Endothelial cell of umbilical vein (primary cell): ENCODE data around the gene CHP1. TPM values are rescaled to one million over a fixed set of nuclear protein-coding genes. Genes with fewer than 3 reads are reported as not detected.
"Not testable (repeated sequence)": the region's sequence is repeated elsewhere in the genome, so short reads cannot be mapped to it uniquely, and the experiment has no call there.

ENCODE experiments used
- BruUV-seq: library from RNA; stranded (reverse); fragments of 400-500 nt; replicated peaks from 2 replicates; lab custom pipeline; 2021; lab: Mats Ljungman, UMichigan
- CTCF ChIA-PET: fragments of 300-600, 350-600 bp; sonication (Branson Sonifier 250); formaldehyde crosslinking; loops from one replicate; lab custom pipeline; 2021; ENCODE audit warnings: antibody characterized with exemption, inconsistent platforms; lab: Charles Lee
- POLR2A ChIA-PET: fragments of 300-600, 350-600 bp; sonication (Branson Sonifier 250); formaldehyde crosslinking; loops from one replicate; lab custom pipeline; 2021; ENCODE audit warnings: antibody characterized with exemption, inconsistent platforms; lab: Charles Lee
- DNase-seq: peaks from one replicate; pipeline ENCODE4 v3.0.0-alpha.2; 2011; ENCODE audit warnings: low read depth, low spot score
- FAIRE-seq: peaks from 2 replicates; lab custom pipeline; 2011; peaks lifted over from hg19 to GRCh38; lab: Jason Lieb, UNC
- H2AFZ ChIP-seq: 2 replicates; pipeline ENCODE4 v1.6.0; 2012; ENCODE audit warnings: low read depth, low read length, control low read depth, inconsistent platforms
- H3K27ac ChIP-seq: 2 replicates; pipeline ENCODE4 v1.5.1; 2011; ENCODE audit warnings: low read depth, mild to moderate bottlenecking, control low read depth, low read length, moderate library complexity; ENCODE audit not compliant: insufficient read depth
- H3K27me3 ChIP-seq, 2 experiments: 2 replicates each; pipeline versions ENCODE4 v1.6.0 to v1.6.1; 2011; ENCODE audit warnings: low read length in 2 of 2, mixed read lengths in 1 of 2; ENCODE audit not compliant: control insufficient read depth in 2 of 2, insufficient read depth in 2 of 2
- H3K36me3 ChIP-seq, 2 experiments: 2 replicates in 1 of 2; 3 replicates in 1 of 2; pipeline ENCODE4 v1.5.1; 2011; ENCODE audit warnings: low read length in 2 of 2, mild to moderate bottlenecking in 1 of 2, moderate library complexity in 1 of 2; ENCODE audit not compliant: control insufficient read depth in 2 of 2, insufficient read depth in 2 of 2; ENCODE audit errors: extremely low read depth in 1 of 2
- H3K4me1 ChIP-seq: 3 replicates; pipeline ENCODE4 v1.5.1; 2011; ENCODE audit warnings: mild to moderate bottlenecking, low read length; ENCODE audit not compliant: control insufficient read depth, insufficient read depth; ENCODE audit errors: extremely low read depth
- H3K4me2 ChIP-seq: 2 replicates; pipeline ENCODE4 v1.6.1; 2011; ENCODE audit warnings: low read length, control low read depth, mixed read lengths; ENCODE audit not compliant: insufficient read depth
- H3K4me3 ChIP-seq, 3 experiments: fragments of 200-600 bp in 1 of 3; sonication (generic), shearing (Covaris generic) in 1 of 3; replicated peaks in 1 of 3; 2 replicates each; pipeline ENCODE4 v1.5.1; 2011 to 2016; ENCODE audit warnings: control low read depth in 3 of 3, low read length in 3 of 3, mild to moderate bottlenecking in 2 of 3, inconsistent platforms in 1 of 3, low read depth in 1 of 3, moderate library complexity in 1 of 3; ENCODE audit not compliant: insufficient read depth in 1 of 3
- H3K79me2 ChIP-seq: 2 replicates; pipeline ENCODE4 v1.6.0; 2012; ENCODE audit warnings: low read length, inconsistent platforms; ENCODE audit not compliant: control insufficient read depth, insufficient read depth
- H3K9ac ChIP-seq: replicated peaks from 2 replicates; pipeline ENCODE3; 2011; ENCODE audit warnings: low read length, control low read depth; ENCODE audit not compliant: insufficient read depth; ENCODE audit errors: extremely low read depth
- H3K9me1 ChIP-seq: replicated peaks from 3 replicates; pipeline ENCODE4 v1.6.0; 2011; ENCODE audit warnings: mild to moderate bottlenecking, low read length; ENCODE audit not compliant: control insufficient read depth, insufficient read depth; ENCODE audit errors: extremely low read depth
- H3K9me3 ChIP-seq: replicated peaks from 2 replicates; pipeline ENCODE4 v1.5.1; 2012; ENCODE audit warnings: low read length, inconsistent platforms; ENCODE audit not compliant: control insufficient read depth, insufficient read depth
- H4K20me1 ChIP-seq: replicated peaks from 2 replicates; pipeline ENCODE3; 2011; ENCODE audit warnings: mild to moderate bottlenecking, low read length; ENCODE audit not compliant: control insufficient read depth, insufficient read depth; ENCODE audit errors: extremely low read depth
- FOS ChIP-seq: IDR thresholded peaks from 2 replicates; pipeline ENCODE4 v1.6.1; 2011; ENCODE audit warnings: mild to moderate bottlenecking, low read length, moderate library complexity, borderline replicate concordance; ENCODE audit not compliant: insufficient read depth
- MAX ChIP-seq: IDR thresholded peaks from 2 replicates; pipeline ENCODE4 v1.6.1; 2011; ENCODE audit not compliant: insufficient read depth, insufficient read length
- MYC ChIP-seq: IDR thresholded peaks from one replicate; pipeline ENCODE4 v1.6.1; 2011; ENCODE audit warnings: mild to moderate bottlenecking, low read depth, low read length
- POLR2A ChIP-seq: IDR thresholded peaks from 2 replicates; pipeline ENCODE4 v1.6.1; 2012; ENCODE audit warnings: low read depth, mild to moderate bottlenecking, control low read depth, low read length
- POLR2AphosphoS5 ChIP-seq: IDR thresholded peaks from 2 replicates; pipeline ENCODE4 v1.6.1; 2012; ENCODE audit warnings: low read depth, mild to moderate bottlenecking, control low read depth, low read length, moderate library complexity; ENCODE audit not compliant: insufficient read depth
- dilution Hi-C: fragments of 300-500 bp; cut with MboI; formaldehyde crosslinking; loops from one replicate; pipeline ENCODE4 v1.15.0; 2019; ENCODE audit warnings: low sequenced_read_pairs; ENCODE audit not compliant: extremely low pct_ligation_motif_present
- intact Hi-C: fragments of 100-400 bp; cut with micrococcal nuclease; formaldehyde crosslinking; loops from one replicate; pipeline ENCODE4 v1.10.0; 2022
- polyA plus RNA-seq, 4 experiments: library from polyadenylated mRNA; depleted of rRNA in 3 of 4; stranded (reverse) in 3 of 4; unstranded in 1 of 4; fragments of >200 nt; gene quantifications; 2 replicates each; pipeline versions ENCODE4 v1.2.1 to v1.2.3, GENCODE V29; 2011 to 2012; ENCODE audit warnings: missing spikeins in 1 of 4
- total RNA-seq: library from RNA; stranded (reverse); gene quantifications from 2 replicates; pipeline ENCODE4 v1.2.3, GENCODE V29; 2021

Gene CHP1
- total and polyA plus RNA-seq, 2 donors (not counting 3 experiments of a cell fraction or from before 2014, with no cell fraction given) = 49.1 to 96.2 TPM

GRCh38 chr15:41241221-41241964 lies 10.3 kb downstream of the CHP1 start:
- ChIA-PET CTCF (interaction anchor here (0.6 kb wide), 2 partner anchors 10 to 168 kb away, joined by 3 to 4 read pairs; partner anchors contain the start of genes CHP1 and EXD1), POLR2A (no interaction called here)
- H2AFZ ChIP-seq = peak overlapping the region; percentile 6
- H3K9me1 ChIP-seq = no peaks in the 10 kb centered on the region
- intact Hi-C loops (no loop called here), dilution Hi-C loops (no loop called here)
- H3K27me3 ChIP-seq = no peaks in the 10 kb centered on the region
- BruUV-seq = no TSS peak
- H3K9ac ChIP-seq = no peak overlapping the region
- no peak overlapping the region for H3K4me2 ChIP-seq
- H3K4me1 ChIP-seq = peaks cover 9% of the 10 kb centered on the region
- peak; percentile 84 for FAIRE-seq
- TF ChIP-seq POLR2A (no peak), MYC (peak; percentile 59), MAX (peak; percentile 56), POLR2AphosphoS5 (peak; percentile 25), FOS (no peak)
- no peaks in the 10 kb centered on the region for H3K9me3 ChIP-seq
- no peak overlapping the region for H3K27ac ChIP-seq
- peak; percentile 92 for DNase-seq
- H4K20me1 ChIP-seq = no peaks in the 10 kb centered on the region
- H3K4me3 ChIP-seq = no peak overlapping the region
- H3K36me3 ChIP-seq = peaks cover 3 to 4% of the 10 kb centered on the region in 2 experiments
- H3K79me2 ChIP-seq = peaks cover 7% of the 10 kb centered on the region

GRCh38 chr15:41250745-41251144 lies 19.7 kb downstream of the CHP1 start:
- H3K9ac ChIP-seq, H3K9me1 ChIP-seq, H3K79me2 ChIP-seq, H3K36me3 ChIP-seq, H3K4me1 ChIP-seq, BruUV-seq, H2AFZ ChIP-seq, H3K27me3 ChIP-seq, dilution Hi-C loops, H3K4me3 ChIP-seq, H3K4me2 ChIP-seq, H3K9me3 ChIP-seq, DNase-seq, CTCF ChIA-PET, intact Hi-C loops, H4K20me1 ChIP-seq, POLR2A ChIA-PET, FAIRE-seq, H3K27ac ChIP-seq: not testable (repeated sequence)
